ENCODE measurements around the gene CDC27.
"Not testable (repeated sequence)": the region's sequence is repeated elsewhere in the genome, so short reads cannot be mapped to it uniquely, and the experiment has no call there.

The CDC27 gene

GRCh38 chr17:47219621-47220475, 30.8 kb upstream of the CDC27 start:
- DNase-seq (ENCODE audit: low read depth) = no peak

GRCh38 chr17:47218896-47219430, 29.9 kb upstream of the CDC27 start:
- DNase-seq (ENCODE audit: low read depth) = no peak

- DNase-seq (ENCODE audit: low read depth) = not testable (repeated sequence)
These were observed 28.2 kb upstream of the CDC27 start for GRCh38 chr17:47217279-47217678.

GRCh38 chr17:47216821-47217220, 27.7 kb upstream of the CDC27 start:
- DNase-seq (ENCODE audit: low read depth) = not testable (repeated sequence)

- DNase-seq (ENCODE audit: low read depth) = no peak
These were observed 25.8 kb upstream of the CDC27 start for GRCh38 chr17:47214931-47215330.

- DNase-seq (ENCODE audit: low read depth) = no peak
These were observed 24.4 kb upstream of the CDC27 start for GRCh38 chr17:47213540-47213939.

- no peak for DNase-seq (ENCODE audit: low read depth)
These were observed 23.4 kb upstream of the CDC27 start for GRCh38 chr17:47212458-47212857.

GRCh38 chr17:47210779-47211178, 21.7 kb upstream of the CDC27 start:
- no peak for DNase-seq (ENCODE audit: low read depth)

GRCh38 chr17:47210105-47210504, 21.0 kb upstream of the CDC27 start:
- DNase-seq (ENCODE audit: low read depth) = no peak

GRCh38 chr17:47209499-47209898, 20.4 kb upstream of the CDC27 start:
- DNase-seq (ENCODE audit: low read depth) = no peak

- DNase-seq (ENCODE audit: low read depth) = no peak
These were observed 19.8 kb upstream of the CDC27 start, which contains the start of gene MYL4 for GRCh38 chr17:47208744-47209488. MYL4 (plus strand) TSS chr17:47209348; CDS start chr17:47209423, 75 bp downstream.

- DNase-seq (ENCODE audit: low read depth) = no peak
These were observed 18.3 kb upstream of the CDC27 start for GRCh38 chr17:47207143-47208067.

- peak; percentile 56 for DNase-seq (ENCODE audit: low read depth)
These were observed 16.4 kb upstream of the CDC27 start for GRCh38 chr17:47205419-47205963.

- DNase-seq (ENCODE audit: low read depth) = no peak
These were observed 15.8 kb upstream of the CDC27 start for GRCh38 chr17:47204722-47205418.

- DNase-seq (ENCODE audit: low read depth) = peak; percentile 37
These were observed 15.1 kb upstream of the CDC27 start for GRCh38 chr17:47203984-47204721.

GRCh38 chr17:47201166-47201565, 12.1 kb upstream of the CDC27 start:
- DNase-seq (ENCODE audit: low read depth) = no peak

- no peak for DNase-seq (ENCODE audit: low read depth)
These were observed 11.2 kb upstream of the CDC27 start for GRCh38 chr17:47200325-47200664.

- DNase-seq (ENCODE audit: low read depth) = no peak
These were observed 10.7 kb upstream of the CDC27 start for GRCh38 chr17:47199627-47200324.

GRCh38 chr17:47197821-47198220, 8.7 kb upstream of the CDC27 start:
- no peak for DNase-seq (ENCODE audit: low read depth)
